H9 (cell line): Measurements from ENCODE around the gene PRODH2. TPM values are rescaled to one million over a fixed set of nuclear protein-coding genes. Genes with fewer than 3 reads are reported as not detected.

Experiments
- DNase-seq: peaks from one replicate; pipeline ENCODE4 v3.0.0-alpha.2; 2017
- H2AFZ ChIP-seq: one replicate; pipeline ENCODE4 v1.6.1; 2013; ENCODE audit warnings: mild to moderate bottlenecking, low read length, control low read depth, moderate library complexity
- H2AK5ac ChIP-seq: 2 replicates; pipeline ENCODE4 v1.6.1; 2013; ENCODE audit warnings: low read length, control low read depth, mixed read lengths; ENCODE audit not compliant: insufficient read length
- H2BK120ac ChIP-seq: one replicate; pipeline ENCODE4 v1.6.1; 2013; ENCODE audit warnings: low read depth, mild to moderate bottlenecking, low read length, control low read depth, inconsistent platforms; ENCODE audit not compliant: poor library complexity, severe bottlenecking
- H2BK12ac ChIP-seq: 2 replicates; pipeline ENCODE4 v1.6.1; 2013; ENCODE audit warnings: low read length, control low read depth, mixed read lengths, low read depth; ENCODE audit not compliant: insufficient read length
- H2BK15ac ChIP-seq: 2 replicates; pipeline ENCODE4 v1.6.1; 2013; ENCODE audit warnings: low read depth, low read length, control low read depth
- H2BK20ac ChIP-seq: one replicate; pipeline ENCODE4 v1.6.1; 2013; ENCODE audit warnings: low read depth, mild to moderate bottlenecking, low read length, control low read depth, inconsistent platforms; ENCODE audit not compliant: poor library complexity, severe bottlenecking
- H2BK5ac ChIP-seq: 2 replicates; pipeline ENCODE4 v1.6.1; 2013; ENCODE audit warnings: low read length, control low read depth, mixed read lengths; ENCODE audit not compliant: insufficient read length
- H3K14ac ChIP-seq: 2 replicates; pipeline ENCODE4 v1.6.1; 2013; ENCODE audit warnings: low read length, control low read depth; ENCODE audit not compliant: insufficient read depth
- H3K18ac ChIP-seq: 2 replicates; pipeline ENCODE4 v1.6.1; 2013; ENCODE audit warnings: low read depth, mild to moderate bottlenecking, mixed read lengths, low read length, control low read depth; ENCODE audit not compliant: insufficient read length
- H3K23ac ChIP-seq: 2 replicates; pipeline ENCODE4 v1.6.1; 2013; ENCODE audit warnings: low read length, control low read depth, mixed read lengths, low read depth; ENCODE audit not compliant: insufficient read length
- H3K23me2 ChIP-seq: 2 replicates; pipeline ENCODE4 v1.6.1; 2013; ENCODE audit warnings: low read depth, mild to moderate bottlenecking, mixed read lengths, low read length, control low read depth; ENCODE audit not compliant: insufficient read length, poor library complexity, severe bottlenecking
- H3K27ac ChIP-seq: 2 replicates; pipeline ENCODE4 v1.5.1; 2013; ENCODE audit warnings: low read length, control low read depth, mixed read lengths, low read depth; ENCODE audit not compliant: insufficient read length
- H3K27me3 ChIP-seq: 2 replicates; pipeline ENCODE4 v1.6.1; 2013; ENCODE audit warnings: low read length, control low read depth, inconsistent platforms; ENCODE audit not compliant: insufficient read depth
- H3K4ac ChIP-seq: 2 replicates; pipeline ENCODE4 v1.6.1; 2013; ENCODE audit warnings: low read depth, mild to moderate bottlenecking, control low read depth, inconsistent platforms, low read length, moderate library complexity
- H3K4me1 ChIP-seq: 2 replicates; pipeline ENCODE4 v1.6.1; 2013; ENCODE audit warnings: low read length, control low read depth, inconsistent platforms; ENCODE audit not compliant: insufficient read depth
- H3K4me2 ChIP-seq: 2 replicates; pipeline ENCODE4 v1.6.1; 2013; ENCODE audit warnings: low read length, control low read depth, mixed read lengths; ENCODE audit not compliant: insufficient read length, insufficient read depth
- H3K56ac ChIP-seq: 2 replicates; pipeline ENCODE4 v1.6.1; 2013; ENCODE audit warnings: low read depth, mild to moderate bottlenecking, mixed read lengths, low read length, control low read depth; ENCODE audit not compliant: insufficient read length
- H3K79me1 ChIP-seq: 2 replicates; pipeline ENCODE4 v1.6.1; 2013; ENCODE audit warnings: low read depth, mild to moderate bottlenecking, moderate library complexity, low read length, control low read depth, inconsistent platforms; ENCODE audit not compliant: insufficient read depth, poor library complexity, severe bottlenecking
- H3K79me2 ChIP-seq: 2 replicates; pipeline ENCODE4 v1.6.1; 2013; ENCODE audit warnings: low read length, control low read depth, inconsistent platforms; ENCODE audit not compliant: insufficient read depth
- H3K9ac ChIP-seq: 2 replicates; pipeline ENCODE4 v1.6.1; 2013; ENCODE audit warnings: low read length, control low read depth, mixed read lengths; ENCODE audit not compliant: insufficient read length; ENCODE audit errors: extremely low read depth
- H3K9me3 ChIP-seq: one replicate; pipeline ENCODE4 v1.6.1; 2013; ENCODE audit warnings: low read depth, low read length, inconsistent platforms; ENCODE audit not compliant: control insufficient read depth
- H3T11ph ChIP-seq: one replicate; pipeline ENCODE4 v1.6.1; 2013; ENCODE audit warnings: mild to moderate bottlenecking, low read length, control low read depth, inconsistent platforms
- H4K20me1 ChIP-seq: one replicate; pipeline ENCODE4 v1.6.1; 2013; ENCODE audit not compliant: control insufficient read depth, insufficient read length, insufficient read depth
- H4K5ac ChIP-seq: 2 replicates; pipeline ENCODE4 v1.6.1; 2013; ENCODE audit warnings: low read depth, mild to moderate bottlenecking, mixed read lengths, low read length, control low read depth; ENCODE audit not compliant: insufficient read length
- H4K8ac ChIP-seq: replicated peaks from 2 replicates; pipeline ENCODE4 v1.6.1; 2013; ENCODE audit warnings: low read length, control low read depth, mixed read lengths, low read depth; ENCODE audit not compliant: insufficient read length
- H4K91ac ChIP-seq: 2 replicates; pipeline ENCODE4 v1.6.1; 2013; ENCODE audit warnings: low read depth, mild to moderate bottlenecking, moderate library complexity, mixed read lengths, low read length, control low read depth; ENCODE audit not compliant: insufficient read length
- H3K27ac Mint-ChIP-seq, 3 experiments: 2 replicates in 2 of 3; 3 replicates in 1 of 3; pipeline ENCODE4 v1.8.0; 2020 to 2021; ENCODE audit warnings: mixed read lengths in 3 of 3, mild to moderate bottlenecking in 1 of 3, moderate library complexity in 1 of 3
- H3K27me3 Mint-ChIP-seq: 2 replicates; pipeline ENCODE4 v1.8.0; 2021; ENCODE audit warnings: low read depth, mild to moderate bottlenecking, moderate library complexity, mixed read lengths
- H3K36me3 Mint-ChIP-seq, 3 experiments: 2 replicates in 2 of 3; 3 replicates in 1 of 3; pipeline ENCODE4 v1.8.0; 2020 to 2021; ENCODE audit warnings: low read depth in 3 of 3, mixed read lengths in 3 of 3; ENCODE audit not compliant: insufficient read depth in 1 of 3
- H3K4me1 Mint-ChIP-seq, 2 experiments: 2 replicates each; pipeline ENCODE4 v1.8.0; 2020; ENCODE audit warnings: mixed read lengths in 2 of 2
- H3K4me3 Mint-ChIP-seq, 2 experiments: 2 replicates in 1 of 2; 3 replicates in 1 of 2; pipeline ENCODE4 v1.8.0; 2020 to 2021; ENCODE audit warnings: mild to moderate bottlenecking in 2 of 2, mixed read lengths in 2 of 2, moderate library complexity in 1 of 2
- H3K9me3 Mint-ChIP-seq, 2 experiments: 2 replicates in 1 of 2; 3 replicates in 1 of 2; pipeline ENCODE4 v1.8.0; 2020; ENCODE audit warnings: mild to moderate bottlenecking in 2 of 2, mixed read lengths in 2 of 2, moderate library complexity in 1 of 2
- WGBS: extraction: QIAGEN DNeasy Blood & Tissue Kit; methylation state at CpG from one replicate; pipeline ENCODE4 v1.1.7; 2013; ENCODE audit warnings: missing lambda C conversion rate, low lambda C conversion rate, mixed read lengths; ENCODE audit not compliant: insufficient read length; ENCODE audit errors: extremely low coverage; 5-methylcytosine and 5-hydroxymethylcytosine counted together
- total RNA-seq: library from RNA; stranded (reverse); gene quantifications from 2 replicates; pipeline ENCODE4 v1.2.1, GENCODE V29; 2021
- TF ChIP-seq, protein P1 (sequence below): fragments of 200-600 bp; sonication (generic); conservative IDR thresholded peaks from 3 replicates; pipeline ENCODE4 v1.8.0; 2021; ENCODE audit warnings: antibody characterized with exemption, mild to moderate bottlenecking

PRODH2 gene
- total RNA-seq, 1 experiment from 2014 or later = not detected

DNA sequence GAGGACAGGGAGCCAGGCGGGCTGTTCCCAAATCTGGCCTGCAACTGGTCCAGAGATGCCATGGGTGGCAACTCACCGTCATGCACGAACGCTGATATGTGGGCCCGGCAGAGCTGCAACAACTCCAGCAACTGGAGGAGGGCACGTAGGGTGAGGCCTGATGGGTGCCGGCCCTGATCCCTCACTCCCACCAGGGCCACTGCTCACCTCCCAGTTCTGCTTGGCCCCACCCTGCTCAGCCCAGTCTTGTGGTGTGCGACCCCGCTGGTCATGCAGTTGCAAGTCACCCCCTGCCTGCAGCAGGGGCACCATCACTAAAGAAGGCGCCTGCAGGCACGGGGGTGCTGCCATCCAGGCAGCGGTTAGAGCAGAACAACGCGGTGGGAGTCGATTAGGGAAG is 20.3 kb downstream of the PRODH2 start:
- H3K23ac ChIP-seq = no peak overlapping the region
- no peaks in the 10 kb centered on the region for H3K79me2 ChIP-seq
- TF ChIP-seq, protein P1, sequence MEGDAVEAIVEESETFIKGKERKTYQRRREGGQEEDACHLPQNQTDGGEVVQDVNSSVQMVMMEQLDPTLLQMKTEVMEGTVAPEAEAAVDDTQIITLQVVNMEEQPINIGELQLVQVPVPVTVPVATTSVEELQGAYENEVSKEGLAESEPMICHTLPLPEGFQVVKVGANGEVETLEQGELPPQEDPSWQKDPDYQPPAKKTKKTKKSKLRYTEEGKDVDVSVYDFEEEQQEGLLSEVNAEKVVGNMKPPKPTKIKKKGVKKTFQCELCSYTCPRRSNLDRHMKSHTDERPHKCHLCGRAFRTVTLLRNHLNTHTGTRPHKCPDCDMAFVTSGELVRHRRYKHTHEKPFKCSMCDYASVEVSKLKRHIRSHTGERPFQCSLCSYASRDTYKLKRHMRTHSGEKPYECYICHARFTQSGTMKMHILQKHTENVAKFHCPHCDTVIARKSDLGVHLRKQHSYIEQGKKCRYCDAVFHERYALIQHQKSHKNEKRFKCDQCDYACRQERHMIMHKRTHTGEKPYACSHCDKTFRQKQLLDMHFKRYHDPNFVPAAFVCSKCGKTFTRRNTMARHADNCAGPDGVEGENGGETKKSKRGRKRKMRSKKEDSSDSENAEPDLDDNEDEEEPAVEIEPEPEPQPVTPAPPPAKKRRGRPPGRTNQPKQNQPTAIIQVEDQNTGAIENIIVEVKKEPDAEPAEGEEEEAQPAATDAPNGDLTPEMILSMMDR = no peak
- no peak overlapping the region for H3K14ac ChIP-seq
- H2AK5ac ChIP-seq = no peak overlapping the region
- H3K27ac ChIP-seq = no peak overlapping the region
- Mint-ChIP-seq H3K27me3 (peaks cover 27% of the 10 kb centered on the region), H3K4me3 (no peak overlapping the region; a peak in 1 of 5 replicates), H3K27ac (no peak overlapping the region), H3K36me3 (no peaks in the 10 kb centered on the region; a peak in 1 of 7 replicates), H3K9me3 (no peaks in the 10 kb centered on the region), H3K4me1 (peaks cover 8 to 15% of the 10 kb centered on the region in 2 experiments)
- no peaks in the 10 kb centered on the region for H3K79me1 ChIP-seq
- H2BK15ac ChIP-seq = no peak overlapping the region
- H4K8ac ChIP-seq = no peak overlapping the region
- H2BK12ac ChIP-seq = no peak overlapping the region
- no peak overlapping the region for H2BK5ac ChIP-seq
- H4K91ac ChIP-seq = no peak overlapping the region
- H3K9ac ChIP-seq = no peak overlapping the region
- H3T11ph ChIP-seq = no peak overlapping the region
- no peaks in the 10 kb centered on the region for H3K9me3 ChIP-seq
- H3K4me1 ChIP-seq = no peaks in the 10 kb centered on the region
- no peak overlapping the region for H3K56ac ChIP-seq
- H3K4ac ChIP-seq = no peak overlapping the region
- peaks cover 4% of the 10 kb centered on the region for H3K23me2 ChIP-seq
- no peak overlapping the region for H2AFZ ChIP-seq
- no peak overlapping the region for H3K4me2 ChIP-seq
- WGBS = no CpG with 5 or more reads among the region's 15 CpGs
- H2BK20ac ChIP-seq = no peak overlapping the region
- H3K27me3 ChIP-seq = peaks cover 3% of the 10 kb centered on the region; the same call in 1 of the 2 replicates
- no peak overlapping the region for H2BK120ac ChIP-seq
- peaks cover 3% of the 10 kb centered on the region for H4K20me1 ChIP-seq
- no peak overlapping the region for H4K5ac ChIP-seq
- no peak overlapping the region for H3K18ac ChIP-seq
- DNase-seq = no peak
